B cell (primary cell): ENCODE measurements around the gene BAZ1B.

Experiments
- CTCF ChIP-seq: fragments of 200-600 bp; IDR thresholded peaks from one replicate; pipeline ENCODE4 v1.8.0; 2022; ENCODE audit warnings: antibody characterized with exemption, mild to moderate bottlenecking
- EZH2 ChIP-seq: IDR thresholded peaks from 2 replicates; pipeline ENCODE4 v1.6.1; 2012; ENCODE audit warnings: borderline replicate concordance, low read depth, mild to moderate bottlenecking, moderate library complexity, low read length; ENCODE audit not compliant: insufficient read depth, poor library complexity, severe bottlenecking

- TF ChIP-seq CTCF, result no peak
- TF ChIP-seq EZH2, result no peak
These were observed 85.0 kb downstream of the BAZ1B start for GRCh38 chr7:73437091-73437490.
